ENCODE data around the gene ARHGAP44. TPM values are rescaled to one million over a fixed set of nuclear protein-coding genes. Genes with fewer than 3 reads are reported as not detected.

The ARHGAP44 gene
- total and polyA plus RNA-seq, 2 experiments from 2014 or later = 5.8 to 16.4 TPM

DNA sequence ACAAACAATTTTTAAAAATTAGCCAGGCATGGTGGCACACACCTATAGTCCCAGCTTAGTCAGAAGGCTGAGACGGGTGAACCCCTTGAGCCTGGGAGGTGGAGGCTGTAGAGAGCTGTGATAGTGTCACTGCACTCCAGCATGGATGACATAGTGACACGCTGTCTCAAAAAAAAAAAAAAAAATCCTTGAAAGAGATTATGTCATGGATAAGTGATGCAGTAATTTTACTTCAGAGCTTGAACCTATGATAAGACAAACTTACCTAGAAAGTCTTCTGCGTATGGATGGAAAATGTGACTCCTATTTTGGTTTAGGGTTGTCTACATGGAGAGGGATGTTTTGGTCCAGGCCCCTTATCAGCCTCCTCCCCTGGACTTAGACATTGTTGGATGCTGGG is 176.7 kb downstream of the ARHGAP44 start:
- Histone ChIP-seq H3F3A (replicated peaks; ENCODE audit: low read depth) (no peaks in the 10 kb centered on the region), H3K4me1 (ENCODE audit: insufficient read depth) (no peaks in the 10 kb centered on the region), H3K36me3 (ENCODE audit: insufficient read depth) (no peaks in the 10 kb centered on the region), H3K27me3 (ENCODE audit: insufficient read depth) (no peaks in the 10 kb centered on the region), H4K20me1 (replicated peaks; ENCODE audit: insufficient read depth) (no peaks in the 10 kb centered on the region), H3K4me3 (no peak overlapping the region), H3K9me2 (ENCODE audit: insufficient read depth) (no peaks in the 10 kb centered on the region), H2AFZ (no peak overlapping the region), H3K4me2 (no peak overlapping the region), H3K27ac (ENCODE audit: low read depth) (no peak overlapping the region), H3K79me2 (replicated peaks; ENCODE audit: insufficient read depth) (no peaks in the 10 kb centered on the region)
- peaks cover 6% of the 10 kb centered on the region for H3K27me3 Mint-ChIP-seq (ENCODE audit: insufficient read depth, low read depth, poor library complexity)
- no peak overlapping the region for H3K27ac Mint-ChIP-seq
- no peaks in the 10 kb centered on the region for H3K9me3 Mint-ChIP-seq
- DNase-seq (ENCODE audit: low spot score) = no peak
- peaks cover 4% of the 10 kb centered on the region; the same call in 1 of the 3 replicates for H3K36me3 Mint-ChIP-seq (ENCODE audit: low read depth)
- H3K4me3 Mint-ChIP-seq = no peak overlapping the region
- H3K4me1 Mint-ChIP-seq = no peaks in the 10 kb centered on the region; the same call in 2 of the 3 replicates
- TF ChIP-seq, protein P1, sequence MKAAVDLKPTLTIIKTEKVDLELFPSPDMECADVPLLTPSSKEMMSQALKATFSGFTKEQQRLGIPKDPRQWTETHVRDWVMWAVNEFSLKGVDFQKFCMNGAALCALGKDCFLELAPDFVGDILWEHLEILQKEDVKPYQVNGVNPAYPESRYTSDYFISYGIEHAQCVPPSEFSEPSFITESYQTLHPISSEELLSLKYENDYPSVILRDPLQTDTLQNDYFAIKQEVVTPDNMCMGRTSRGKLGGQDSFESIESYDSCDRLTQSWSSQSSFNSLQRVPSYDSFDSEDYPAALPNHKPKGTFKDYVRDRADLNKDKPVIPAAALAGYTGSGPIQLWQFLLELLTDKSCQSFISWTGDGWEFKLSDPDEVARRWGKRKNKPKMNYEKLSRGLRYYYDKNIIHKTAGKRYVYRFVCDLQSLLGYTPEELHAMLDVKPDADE (IDR thresholded peaks at IDR 0.05) = no peak
- no peak for TF ChIP-seq ZNF114 (CRISPR knock-in tag; IDR thresholded peaks at IDR 0.05)
- no peak for TF ChIP-seq JUNB (IDR thresholded peaks at IDR 0.05; ENCODE audit: unreplicated experiment)
- no peak for TF ChIP-seq EZH2phosphoT487 (IDR thresholded peaks at IDR 0.05; ENCODE audit: unreplicated experiment)
- no peak for ATAC-seq

DNA sequence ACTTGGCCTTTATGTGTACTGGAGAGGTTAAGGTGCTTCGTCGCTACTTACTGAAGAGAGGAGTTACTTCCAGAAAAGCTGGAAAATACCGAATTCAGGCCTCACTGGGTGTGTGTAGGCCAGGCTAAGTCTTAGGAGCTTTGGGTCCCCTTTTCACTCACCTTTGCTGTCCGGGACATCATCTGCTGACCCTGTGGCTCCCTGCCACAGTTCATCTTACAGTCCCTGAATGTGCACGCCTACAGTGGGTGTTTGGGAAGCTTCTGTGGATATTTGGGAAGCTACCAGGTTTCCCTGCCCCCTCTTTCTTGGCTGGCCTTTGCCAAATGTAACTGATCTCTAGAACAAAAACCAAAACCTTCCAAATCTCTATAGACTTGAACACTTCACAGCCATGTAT is 177.1 kb downstream of the ARHGAP44 start:
- no peak overlapping the region for H3K27ac ChIP-seq (ENCODE audit: low read depth)
- H3K4me1 Mint-ChIP-seq = no peaks in the 10 kb centered on the region; the same call in 2 of the 3 replicates
- no peaks in the 10 kb centered on the region for H3K27me3 ChIP-seq (ENCODE audit: insufficient read depth)
- DNase-seq (ENCODE audit: low spot score) (no peak), ATAC-seq (no peak)
- no peaks in the 10 kb centered on the region for H3K79me2 ChIP-seq (replicated peaks; ENCODE audit: insufficient read depth)
- no peaks in the 10 kb centered on the region for H3K36me3 ChIP-seq (ENCODE audit: insufficient read depth)
- no peak overlapping the region for H3K4me3 ChIP-seq
- H3K4me2 ChIP-seq = no peak overlapping the region
- H4K20me1 ChIP-seq (replicated peaks; ENCODE audit: insufficient read depth) = no peaks in the 10 kb centered on the region
- no peaks in the 10 kb centered on the region for H3K9me2 ChIP-seq (ENCODE audit: insufficient read depth)
- H3K27ac Mint-ChIP-seq = no peak overlapping the region
- no peak overlapping the region for H2AFZ ChIP-seq
- no peaks in the 10 kb centered on the region for H3K9me3 Mint-ChIP-seq
- no peaks in the 10 kb centered on the region for H3F3A ChIP-seq (replicated peaks; ENCODE audit: low read depth)
- H3K27me3 Mint-ChIP-seq (ENCODE audit: insufficient read depth, low read depth, poor library complexity) = peaks cover 6% of the 10 kb centered on the region
- H3K4me3 Mint-ChIP-seq = no peak overlapping the region
- peaks cover 4% of the 10 kb centered on the region; the same call in 1 of the 3 replicates for H3K36me3 Mint-ChIP-seq (ENCODE audit: low read depth)
- H3K4me1 ChIP-seq (ENCODE audit: insufficient read depth) = no peaks in the 10 kb centered on the region
- TF ChIP-seq, protein P2, sequence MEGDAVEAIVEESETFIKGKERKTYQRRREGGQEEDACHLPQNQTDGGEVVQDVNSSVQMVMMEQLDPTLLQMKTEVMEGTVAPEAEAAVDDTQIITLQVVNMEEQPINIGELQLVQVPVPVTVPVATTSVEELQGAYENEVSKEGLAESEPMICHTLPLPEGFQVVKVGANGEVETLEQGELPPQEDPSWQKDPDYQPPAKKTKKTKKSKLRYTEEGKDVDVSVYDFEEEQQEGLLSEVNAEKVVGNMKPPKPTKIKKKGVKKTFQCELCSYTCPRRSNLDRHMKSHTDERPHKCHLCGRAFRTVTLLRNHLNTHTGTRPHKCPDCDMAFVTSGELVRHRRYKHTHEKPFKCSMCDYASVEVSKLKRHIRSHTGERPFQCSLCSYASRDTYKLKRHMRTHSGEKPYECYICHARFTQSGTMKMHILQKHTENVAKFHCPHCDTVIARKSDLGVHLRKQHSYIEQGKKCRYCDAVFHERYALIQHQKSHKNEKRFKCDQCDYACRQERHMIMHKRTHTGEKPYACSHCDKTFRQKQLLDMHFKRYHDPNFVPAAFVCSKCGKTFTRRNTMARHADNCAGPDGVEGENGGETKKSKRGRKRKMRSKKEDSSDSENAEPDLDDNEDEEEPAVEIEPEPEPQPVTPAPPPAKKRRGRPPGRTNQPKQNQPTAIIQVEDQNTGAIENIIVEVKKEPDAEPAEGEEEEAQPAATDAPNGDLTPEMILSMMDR (conservative IDR thresholded peaks at IDR 0.05; ENCODE audit: low read depth in 2 of 2) = no peak
- TF ChIP-seq, protein P1 (IDR thresholded peaks at IDR 0.05) = no peak
- TF ChIP-seq POLR2AphosphoS5 (IDR thresholded peaks at IDR 0.05; ENCODE audit: low read depth) = no peak
- TF ChIP-seq ZNF331 (CRISPR knock-in tag; IDR thresholded peaks at IDR 0.05; ENCODE audit: low read depth) = no peak
- TF ChIP-seq CREB1 (CRISPR knock-in tag; IDR thresholded peaks at IDR 0.05; ENCODE audit: low read depth) = no peak
- TF ChIP-seq EZH2 (IDR thresholded peaks at IDR 0.05; ENCODE audit: low read depth, unreplicated experiment) = no peak
- TF ChIP-seq STAT1 (IDR thresholded peaks at IDR 0.05; ENCODE audit: unreplicated experiment) = no peak
- TF ChIP-seq, protein P3, sequence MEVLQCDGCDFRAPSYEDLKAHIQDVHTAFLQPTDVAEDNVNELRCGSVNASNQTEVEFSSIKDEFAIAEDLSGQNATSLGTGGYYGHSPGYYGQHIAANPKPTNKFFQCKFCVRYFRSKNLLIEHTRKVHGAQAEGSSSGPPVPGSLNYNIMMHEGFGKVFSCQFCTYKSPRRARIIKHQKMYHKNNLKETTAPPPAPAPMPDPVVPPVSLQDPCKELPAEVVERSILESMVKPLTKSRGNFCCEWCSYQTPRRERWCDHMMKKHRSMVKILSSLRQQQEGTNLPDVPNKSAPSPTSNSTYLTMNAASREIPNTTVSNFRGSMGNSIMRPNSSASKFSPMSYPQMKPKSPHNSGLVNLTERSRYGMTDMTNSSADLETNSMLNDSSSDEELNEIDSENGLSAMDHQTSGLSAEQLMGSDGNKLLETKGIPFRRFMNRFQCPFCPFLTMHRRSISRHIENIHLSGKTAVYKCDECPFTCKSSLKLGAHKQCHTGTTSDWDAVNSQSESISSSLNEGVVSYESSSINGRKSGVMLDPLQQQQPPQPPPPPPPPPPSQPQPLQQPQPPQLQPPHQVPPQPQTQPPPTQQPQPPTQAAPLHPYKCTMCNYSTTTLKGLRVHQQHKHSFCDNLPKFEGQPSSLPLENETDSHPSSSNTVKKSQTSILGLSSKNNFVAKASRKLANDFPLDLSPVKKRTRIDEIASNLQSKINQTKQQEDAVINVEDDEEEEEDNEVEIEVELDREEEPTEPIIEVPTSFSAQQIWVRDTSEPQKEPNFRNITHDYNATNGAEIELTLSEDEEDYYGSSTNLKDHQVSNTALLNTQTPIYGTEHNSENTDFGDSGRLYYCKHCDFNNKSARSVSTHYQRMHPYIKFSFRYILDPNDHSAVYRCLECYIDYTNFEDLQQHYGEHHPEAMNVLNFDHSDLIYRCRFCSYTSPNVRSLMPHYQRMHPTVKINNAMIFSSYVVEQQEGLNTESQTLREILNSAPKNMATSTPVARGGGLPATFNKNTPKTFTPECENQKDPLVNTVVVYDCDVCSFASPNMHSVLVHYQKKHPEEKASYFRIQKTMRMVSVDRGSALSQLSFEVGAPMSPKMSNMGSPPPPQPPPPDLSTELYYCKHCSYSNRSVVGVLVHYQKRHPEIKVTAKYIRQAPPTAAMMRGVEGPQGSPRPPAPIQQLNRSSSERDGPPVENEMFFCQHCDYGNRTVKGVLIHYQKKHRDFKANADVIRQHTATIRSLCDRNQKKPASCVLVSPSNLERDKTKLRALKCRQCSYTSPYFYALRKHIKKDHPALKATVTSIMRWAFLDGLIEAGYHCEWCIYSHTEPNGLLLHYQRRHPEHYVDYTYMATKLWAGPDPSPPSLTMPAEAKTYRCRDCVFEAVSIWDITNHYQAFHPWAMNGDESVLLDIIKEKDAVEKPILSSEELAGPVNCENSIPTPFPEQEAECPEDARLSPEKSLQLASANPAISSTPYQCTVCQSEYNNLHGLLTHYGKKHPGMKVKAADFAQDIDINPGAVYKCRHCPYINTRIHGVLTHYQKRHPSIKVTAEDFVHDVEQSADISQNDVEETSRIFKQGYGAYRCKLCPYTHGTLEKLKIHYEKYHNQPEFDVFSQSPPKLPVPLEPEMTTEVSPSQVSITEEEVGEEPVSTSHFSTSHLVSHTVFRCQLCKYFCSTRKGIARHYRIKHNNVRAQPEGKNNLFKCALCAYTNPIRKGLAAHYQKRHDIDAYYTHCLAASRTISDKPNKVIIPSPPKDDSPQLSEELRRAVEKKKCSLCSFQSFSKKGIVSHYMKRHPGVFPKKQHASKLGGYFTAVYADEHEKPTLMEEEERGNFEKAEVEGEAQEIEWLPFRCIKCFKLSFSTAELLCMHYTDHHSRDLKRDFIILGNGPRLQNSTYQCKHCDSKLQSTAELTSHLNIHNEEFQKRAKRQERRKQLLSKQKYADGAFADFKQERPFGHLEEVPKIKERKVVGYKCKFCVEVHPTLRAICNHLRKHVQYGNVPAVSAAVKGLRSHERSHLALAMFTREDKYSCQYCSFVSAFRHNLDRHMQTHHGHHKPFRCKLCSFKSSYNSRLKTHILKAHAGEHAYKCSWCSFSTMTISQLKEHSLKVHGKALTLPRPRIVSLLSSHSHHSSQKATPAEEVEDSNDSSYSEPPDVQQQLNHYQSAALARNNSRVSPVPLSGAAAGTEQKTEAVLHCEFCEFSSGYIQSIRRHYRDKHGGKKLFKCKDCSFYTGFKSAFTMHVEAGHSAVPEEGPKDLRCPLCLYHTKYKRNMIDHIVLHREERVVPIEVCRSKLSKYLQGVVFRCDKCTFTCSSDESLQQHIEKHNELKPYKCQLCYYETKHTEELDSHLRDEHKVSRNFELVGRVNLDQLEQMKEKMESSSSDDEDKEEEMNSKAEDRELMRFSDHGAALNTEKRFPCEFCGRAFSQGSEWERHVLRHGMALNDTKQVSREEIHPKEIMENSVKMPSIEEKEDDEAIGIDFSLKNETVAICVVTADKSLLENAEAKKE (CRISPR knock-in tag; IDR thresholded peaks at IDR 0.05) = no peak

Data from GM23338 (cell line).